ENCODE results near the gene CADM1.

The CADM1 gene

DNA sequence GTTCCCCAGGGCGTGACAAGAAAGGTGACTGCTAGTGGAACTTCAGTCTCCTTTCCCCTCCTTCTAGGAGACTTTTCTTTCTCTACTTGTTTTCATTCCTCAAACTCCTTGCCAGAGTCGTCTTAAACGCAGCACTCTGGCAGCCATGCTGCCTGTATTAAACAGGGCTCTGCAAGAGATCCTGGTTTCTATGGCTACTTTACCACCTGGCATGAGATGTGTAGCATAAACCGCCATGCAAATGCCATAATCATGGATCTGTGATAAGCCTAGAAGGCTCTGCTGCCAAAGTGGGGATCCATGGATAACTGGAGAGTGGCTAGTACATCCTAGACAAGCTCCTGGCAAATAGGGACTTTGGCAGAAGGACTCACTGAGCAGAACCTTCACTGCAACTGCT, 321.1 kb downstream of the CADM1 start:
- no peak for DNase-seq (ENCODE audit: low read depth in 3 of 3)

DNA sequence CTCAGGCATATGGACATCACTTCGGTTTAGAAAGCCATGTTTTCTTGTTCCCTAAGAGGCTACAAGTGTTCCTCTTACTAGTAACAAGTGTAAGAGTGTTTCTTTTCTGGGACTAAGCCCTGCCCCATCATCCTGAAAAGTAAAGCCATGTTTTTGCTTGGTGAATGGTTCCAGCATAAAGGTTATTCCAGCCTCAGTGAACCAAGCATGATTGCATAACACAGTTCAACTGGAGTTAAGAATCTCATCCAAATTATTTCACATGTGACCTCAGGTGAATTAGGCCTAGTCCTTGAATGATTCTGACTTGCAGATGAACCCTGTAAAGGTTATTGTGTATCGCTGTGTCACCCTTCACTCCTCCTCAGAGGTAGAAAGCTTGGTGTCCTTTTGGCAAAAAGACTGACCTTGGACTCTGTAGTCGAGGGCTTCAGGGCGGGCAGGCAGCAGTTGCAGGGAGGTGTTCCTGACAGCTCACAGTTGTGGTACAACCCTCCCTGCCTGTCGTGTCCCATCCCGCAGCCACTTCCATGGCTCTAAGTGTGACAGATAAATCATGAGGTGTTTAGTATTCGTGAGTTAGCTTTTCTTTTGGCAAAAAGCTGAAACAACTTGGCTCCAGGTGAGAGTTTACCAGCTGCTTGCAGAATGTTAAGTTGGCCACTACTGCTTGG, 321.8 kb downstream of the CADM1 start:
- DNase-seq (ENCODE audit: low read depth in 3 of 3), result no peak

DNA sequence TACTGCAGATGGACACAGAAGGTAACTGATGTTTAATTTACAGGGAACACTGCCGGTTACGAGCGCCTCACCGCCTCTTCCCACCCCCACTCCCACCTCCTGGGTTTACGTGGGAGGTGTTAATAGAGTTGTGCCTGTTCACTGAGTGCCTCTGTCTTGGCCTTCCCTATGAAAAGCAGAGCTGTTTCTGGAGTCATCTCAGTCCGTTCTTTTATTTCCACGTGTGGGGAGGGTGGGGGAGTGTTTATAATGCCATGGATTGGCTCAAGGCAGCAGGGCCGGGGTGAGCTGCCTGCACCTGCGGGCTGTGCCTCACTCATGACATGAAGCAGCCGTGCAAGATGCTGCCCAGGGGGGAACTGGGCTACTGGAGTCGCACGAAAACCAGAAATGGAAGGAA, 322.7 kb downstream of the CADM1 start:
- DNase-seq (ENCODE audit: low read depth in 3 of 3), result no peak

DNA sequence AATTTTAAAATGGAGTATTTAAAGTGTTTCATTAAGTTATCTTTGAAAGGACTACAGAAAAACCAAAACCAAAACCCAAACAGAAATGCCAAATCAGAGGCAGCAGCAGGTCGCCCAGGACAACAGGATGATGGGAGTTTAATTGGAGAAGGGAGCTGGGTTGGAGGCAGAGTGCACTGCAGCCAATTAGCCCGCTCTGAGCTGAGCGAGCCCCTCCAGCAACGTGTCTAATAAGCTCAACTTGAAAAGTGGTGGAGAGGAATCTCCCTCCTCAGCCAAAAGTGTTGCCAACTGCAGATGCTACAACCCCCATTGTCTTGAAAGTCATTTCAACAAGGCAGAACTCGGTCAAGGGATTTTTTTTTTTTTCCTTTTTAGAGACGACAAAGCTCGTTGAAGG, 323.9 kb downstream of the CADM1 start:
- DNase-seq (ENCODE audit: low read depth in 3 of 3), result no peak

DNA sequence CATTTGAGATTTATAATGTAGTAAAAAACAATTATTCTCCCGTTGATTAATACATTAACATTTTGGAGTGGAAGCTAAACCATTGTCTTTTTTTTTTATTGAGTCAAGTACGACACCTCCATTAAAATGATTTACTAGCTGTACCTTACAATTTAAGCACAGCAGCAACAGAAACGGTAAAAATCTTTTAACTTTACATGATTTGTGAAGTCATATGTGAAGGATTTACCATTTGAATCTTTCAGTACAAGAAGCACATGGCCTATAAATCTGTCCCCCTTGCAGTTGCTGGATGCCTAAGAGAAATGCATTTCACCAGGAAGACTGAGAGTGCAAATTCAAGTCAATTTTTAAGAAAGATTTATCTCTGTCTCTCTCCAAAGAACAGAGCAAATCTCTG, 324.6 kb downstream of the CADM1 start:
- no peak for DNase-seq (ENCODE audit: low read depth in 3 of 3)

DNA sequence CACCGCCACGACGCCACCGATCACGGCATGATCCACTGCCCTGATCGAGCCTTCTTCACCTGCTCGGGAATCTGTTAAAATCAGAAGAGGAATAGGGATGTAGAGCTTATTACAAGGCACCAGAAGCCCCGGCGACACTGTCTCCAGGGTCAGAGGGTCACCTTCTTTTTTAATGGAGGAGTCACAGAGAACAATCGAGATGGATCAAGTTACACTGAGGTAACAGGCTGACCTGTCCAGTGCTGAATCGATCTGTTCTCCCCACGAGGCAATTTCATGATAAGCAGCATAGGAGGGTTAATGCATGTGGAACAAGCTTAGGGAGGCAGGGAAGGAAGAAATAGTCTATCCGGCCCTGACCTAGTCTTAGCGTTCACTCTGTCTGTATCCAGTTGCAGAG, 325.5 kb downstream of the CADM1 start:
- no peak for DNase-seq (ENCODE audit: low read depth in 3 of 3)

DNA sequence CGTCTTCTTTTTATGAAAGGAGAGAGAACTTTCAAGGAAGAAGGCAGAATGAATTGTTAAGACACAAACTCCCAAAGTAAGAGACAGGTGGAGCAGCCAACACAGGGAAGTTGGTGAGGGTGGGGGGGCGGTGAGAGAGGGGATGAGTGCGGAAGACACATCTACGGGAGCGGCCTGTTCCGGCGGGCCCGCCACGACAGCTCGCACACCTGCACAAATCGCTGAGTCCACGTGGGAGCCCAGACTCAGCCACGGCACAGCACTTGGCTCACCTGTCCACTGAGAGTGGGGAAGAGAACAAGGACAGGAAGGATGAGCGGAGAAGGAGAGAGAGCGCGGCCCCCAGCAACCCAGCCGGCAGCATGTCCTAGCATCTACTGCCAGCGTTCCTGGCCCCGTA, 331.1 kb downstream of the CADM1 start:
- DNase-seq (ENCODE audit: low read depth in 3 of 3), result no peak

DNA sequence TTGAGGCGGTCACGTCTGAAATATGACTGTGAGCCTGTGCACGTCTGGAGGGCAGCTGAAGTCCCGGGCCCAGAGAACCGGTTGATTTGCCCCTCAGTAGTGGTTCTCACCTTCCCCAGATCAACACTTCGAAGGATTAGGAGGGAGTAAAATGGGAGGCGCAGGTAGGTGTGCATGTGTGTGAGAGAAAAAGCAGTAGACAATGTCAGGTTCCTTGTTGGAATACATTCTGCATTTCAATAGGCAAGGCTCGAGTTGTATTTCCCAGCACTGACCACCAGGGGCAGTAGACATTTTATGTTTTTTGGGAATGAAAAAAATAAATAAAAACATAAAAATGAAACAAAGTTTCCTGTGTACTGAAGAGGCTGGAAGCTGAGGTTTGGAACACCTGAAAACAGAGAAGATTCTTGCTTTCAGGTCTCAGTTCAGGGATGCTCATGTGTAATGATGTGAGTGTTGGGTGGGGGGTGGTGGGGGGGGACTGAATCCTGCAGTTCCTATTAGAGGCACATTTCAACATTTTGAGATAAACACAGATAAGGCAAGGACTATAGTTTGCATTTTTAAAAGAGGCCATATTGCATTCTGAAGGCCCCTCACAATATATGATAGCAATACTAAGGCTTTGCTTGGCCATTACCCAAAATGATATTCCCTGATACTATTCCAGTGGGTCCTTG, 333.9 kb downstream of the CADM1 start:
- DNase-seq (ENCODE audit: low read depth in 3 of 3), result no peak

DNA sequence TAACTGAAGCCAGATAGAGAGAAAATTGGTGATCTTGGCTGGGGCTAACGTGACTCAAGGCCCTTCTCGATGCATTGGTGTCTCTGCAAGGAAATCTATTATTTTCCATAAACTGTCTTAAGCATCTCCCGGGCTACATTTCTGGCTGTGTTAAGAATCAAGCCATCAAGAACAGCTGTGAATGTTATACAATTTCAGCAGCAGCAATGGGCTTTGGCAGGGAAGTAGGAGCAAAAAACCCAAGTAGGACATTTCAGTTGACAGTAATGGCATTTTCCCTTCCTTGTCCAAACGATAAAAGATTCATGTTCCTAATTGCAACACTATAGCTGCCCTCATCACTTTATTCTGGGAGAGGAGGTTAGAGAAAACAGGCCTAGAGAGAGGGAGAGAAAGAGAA, 335.0 kb downstream of the CADM1 start:
- DNase-seq (ENCODE audit: low read depth in 3 of 3), result no peak

DNA sequence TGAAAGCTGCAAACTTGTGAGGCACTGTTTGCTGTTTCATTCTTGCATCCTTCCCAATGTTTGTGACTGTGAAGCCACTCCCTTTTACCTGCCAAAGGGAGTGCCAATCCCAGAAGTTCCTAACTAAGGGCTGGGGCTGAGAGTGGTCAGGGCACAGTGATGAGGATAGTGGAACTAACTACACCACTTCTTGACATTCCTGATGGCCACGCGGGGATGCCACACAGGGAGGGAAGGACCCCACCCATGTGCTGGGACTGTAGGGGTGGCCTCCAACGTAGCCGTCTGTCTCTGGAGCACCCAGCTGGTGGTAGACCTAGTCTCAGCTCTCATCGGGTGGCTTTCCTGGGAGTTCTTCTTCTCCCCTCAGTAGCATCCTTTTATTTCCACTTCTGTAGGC, 335.5 kb downstream of the CADM1 start:
- DNase-seq (ENCODE audit: low read depth in 3 of 3), result no peak

DNA sequence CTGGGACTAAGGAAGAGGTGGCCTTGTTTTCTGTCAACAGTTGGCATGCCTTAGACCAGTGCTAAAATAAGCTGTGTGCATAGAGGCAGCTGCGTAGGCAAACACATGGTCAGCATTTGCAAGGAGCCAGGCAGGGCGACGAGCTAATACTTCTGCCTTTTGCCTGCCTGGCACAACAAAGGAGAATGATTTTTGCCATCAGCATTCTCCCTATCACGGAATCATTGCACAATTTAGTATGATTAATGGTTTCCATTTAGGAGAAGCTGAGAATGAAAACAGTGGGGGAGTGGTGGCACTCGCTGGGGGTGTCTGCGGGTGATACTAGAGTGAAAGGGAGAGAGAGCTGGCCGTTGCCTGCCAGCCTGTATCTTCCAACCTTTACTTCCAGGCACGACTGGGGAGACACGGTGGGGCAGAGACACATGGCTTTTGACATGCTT, 336.0 kb downstream of the CADM1 start:
- DNase-seq (ENCODE audit: low read depth in 3 of 3), result no peak

DNA sequence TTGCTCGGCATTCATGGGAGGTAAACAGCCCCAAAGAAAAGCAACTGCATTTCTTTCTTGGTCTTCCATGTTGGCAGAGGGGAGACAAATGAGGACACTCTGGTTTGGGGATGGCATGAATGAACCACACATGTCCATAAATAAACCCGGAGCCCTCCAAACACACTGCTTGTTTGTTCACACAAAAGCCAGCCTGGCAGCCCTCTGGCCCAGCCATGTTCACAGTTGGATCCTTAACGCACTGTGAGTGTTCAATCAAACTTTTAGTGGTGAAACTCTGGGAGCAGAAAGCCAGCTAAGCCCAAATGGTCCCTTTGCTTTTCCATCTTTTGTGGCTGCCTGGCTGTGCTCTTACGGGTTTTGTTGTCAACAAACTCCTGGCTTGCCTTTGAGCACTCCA, 336.8 kb downstream of the CADM1 start:
- no peak for DNase-seq (ENCODE audit: low read depth in 3 of 3)

DNA sequence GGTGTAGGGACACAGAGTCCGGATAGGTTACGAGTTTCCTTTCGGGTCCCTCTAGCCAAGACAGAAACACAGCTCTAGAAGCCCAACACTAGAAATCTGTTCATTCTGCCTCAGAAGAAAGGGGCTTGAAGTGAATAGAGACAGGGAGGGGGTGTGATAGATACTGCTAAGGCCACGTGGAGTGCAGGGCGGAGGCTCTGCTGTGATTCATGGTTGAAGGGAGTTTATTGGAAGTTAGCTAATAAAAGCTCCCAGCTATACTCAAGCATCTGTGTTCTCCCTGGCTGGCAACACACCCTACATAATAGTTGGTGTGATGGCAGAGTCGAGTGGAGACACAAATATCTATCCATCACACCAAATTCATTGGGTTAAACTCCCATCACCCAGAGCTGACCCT, 337.4 kb downstream of the CADM1 start:
- DNase-seq (ENCODE audit: low read depth in 3 of 3), result no peak

DNA sequence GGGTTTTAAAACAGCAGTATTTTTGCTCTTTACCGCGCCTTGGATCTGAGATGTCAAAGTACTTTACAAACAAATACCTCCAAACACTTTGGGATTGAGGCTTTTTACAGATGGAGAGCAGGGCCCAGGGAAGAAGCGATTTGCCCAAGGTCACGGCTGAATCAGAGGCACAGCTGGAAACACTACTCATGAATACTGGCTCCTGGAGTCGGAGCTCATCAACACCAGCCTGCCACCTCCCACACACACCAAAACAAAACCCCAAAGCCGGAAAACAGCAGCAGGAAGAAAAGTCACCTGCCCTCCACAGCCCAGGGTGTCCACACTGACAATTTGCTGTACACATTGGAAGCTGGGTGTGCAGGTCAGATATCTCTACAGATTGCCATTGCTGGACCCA, 339.4 kb downstream of the CADM1 start:
- no peak for DNase-seq (ENCODE audit: low read depth in 3 of 3)

DNA sequence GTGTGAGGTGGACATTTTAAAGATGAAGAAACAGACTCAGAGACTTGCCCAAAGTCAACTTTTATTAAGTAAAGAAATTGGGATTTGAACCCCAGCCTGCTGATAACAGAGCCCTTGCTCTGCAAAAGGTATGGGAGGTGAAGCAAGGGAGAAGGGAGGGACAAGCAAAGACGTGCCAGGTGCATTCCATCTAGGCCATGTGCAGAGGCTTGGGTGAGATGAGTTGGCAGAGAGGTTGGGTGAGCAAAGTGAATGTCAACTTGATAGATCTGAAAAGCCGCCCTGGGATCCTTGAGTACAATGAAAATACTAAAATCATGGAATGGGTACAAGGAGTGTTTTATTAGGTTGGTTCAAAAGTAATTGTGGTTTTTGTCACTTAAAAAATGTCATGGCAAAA, 341.3 kb downstream of the CADM1 start:
- DNase-seq (ENCODE audit: low read depth in 3 of 3), result no peak

DNA sequence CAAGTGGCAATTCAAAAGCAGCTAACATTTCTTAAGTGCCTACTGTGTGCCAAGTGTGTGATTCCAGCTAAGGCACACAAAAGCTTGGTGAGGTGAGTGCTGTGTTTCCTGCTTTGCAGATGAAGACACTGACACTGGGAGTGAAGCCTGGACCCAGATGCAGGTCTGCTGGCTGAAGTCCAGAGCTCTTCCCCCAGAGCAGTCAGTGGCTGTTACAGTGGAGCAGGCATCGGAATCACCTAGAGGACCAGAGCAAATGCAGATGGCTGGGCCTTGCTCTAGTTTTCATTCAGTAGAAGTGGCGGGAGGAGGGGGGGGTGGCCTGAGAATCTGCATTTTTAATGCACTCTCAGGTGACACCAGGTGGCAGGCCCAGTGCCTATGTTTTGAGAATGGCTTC, 342.3 kb downstream of the CADM1 start:
- DNase-seq (ENCODE audit: low read depth in 3 of 3), result no peak

DNA sequence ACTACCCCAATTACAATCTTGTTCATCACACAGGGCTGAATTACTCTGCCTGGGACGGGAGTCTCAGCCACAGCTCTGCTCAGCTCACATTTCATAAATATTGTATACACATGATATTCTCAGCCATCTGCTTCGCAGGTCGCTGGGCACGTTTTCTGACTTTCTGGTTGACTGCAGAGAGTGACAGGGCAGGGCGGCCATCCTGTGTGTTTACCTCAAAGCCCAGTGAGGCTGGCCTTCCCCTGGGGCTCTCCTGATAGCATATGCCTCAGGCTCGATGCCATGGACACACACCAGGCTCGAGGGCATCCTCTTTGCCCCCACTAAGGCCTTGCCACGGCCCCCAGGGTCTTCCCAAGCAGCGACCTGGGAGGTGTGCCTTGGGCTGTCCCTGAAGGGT, 345.0 kb downstream of the CADM1 start:
- DNase-seq (ENCODE audit: low read depth in 3 of 3), result no peak

DNA sequence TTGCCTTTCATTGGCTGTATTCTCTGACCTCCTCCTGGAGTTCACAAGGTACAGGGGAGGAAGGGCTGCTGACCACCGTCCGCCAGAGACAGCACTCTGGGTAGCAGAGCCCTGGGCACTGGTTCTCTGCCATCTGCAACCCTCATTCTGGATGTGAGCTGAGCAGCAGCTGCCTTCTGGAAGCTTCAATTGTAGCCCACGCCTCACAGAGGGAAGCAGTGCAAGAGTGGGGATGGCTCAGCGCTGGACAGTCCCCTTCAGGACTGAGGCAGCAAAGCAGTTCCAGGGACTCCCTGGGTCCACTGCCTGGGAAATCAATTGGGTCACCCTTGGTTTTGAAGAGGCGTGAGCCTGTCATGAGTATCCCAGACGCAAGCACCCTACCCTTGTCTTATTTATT, 346.2 kb downstream of the CADM1 start:
- DNase-seq (ENCODE audit: low read depth in 3 of 3), result no peak

DNA sequence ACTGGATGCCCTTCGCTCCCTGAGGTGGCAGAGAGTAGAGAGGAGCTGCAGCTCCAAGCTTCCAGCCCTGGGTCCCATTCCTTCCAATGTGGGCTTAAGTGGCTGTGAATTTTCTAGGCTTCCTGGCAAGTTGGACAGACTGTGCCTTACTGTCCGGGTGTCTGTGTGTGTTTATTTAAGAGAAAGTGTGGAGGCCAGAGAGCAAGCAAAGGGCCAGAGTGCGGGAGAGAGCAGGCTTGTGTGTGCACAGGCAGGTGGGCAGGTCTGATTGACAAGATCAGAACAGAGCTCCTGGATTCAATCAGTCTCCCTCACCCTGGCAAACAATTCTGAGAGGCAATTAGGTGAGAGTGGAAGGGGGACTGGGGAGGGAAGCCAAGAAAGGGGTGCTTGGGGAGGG, 347.0 kb downstream of the CADM1 start:
- no peak for DNase-seq (ENCODE audit: low read depth in 3 of 3)

DNA sequence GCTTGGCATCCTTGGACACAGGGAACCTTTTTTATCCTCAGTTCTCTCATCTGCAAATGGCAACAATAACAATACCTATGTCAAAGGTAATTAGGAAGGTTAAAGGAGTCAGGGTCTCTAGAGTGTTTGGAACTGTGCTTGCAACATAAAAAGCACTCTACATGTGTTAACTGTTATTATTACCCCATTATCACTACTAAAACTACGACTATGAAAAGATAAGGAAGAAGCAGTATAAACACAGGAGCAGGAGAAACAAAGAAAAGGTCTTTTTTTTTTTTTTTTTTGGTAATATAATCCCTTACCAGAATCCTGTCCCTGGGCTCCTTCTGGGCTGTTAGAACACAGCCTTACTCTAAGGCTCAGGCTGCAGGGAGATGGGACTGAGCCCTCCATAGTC, 348.2 kb downstream of the CADM1 start:
- DNase-seq (ENCODE audit: low read depth in 3 of 3), result no peak

DNA sequence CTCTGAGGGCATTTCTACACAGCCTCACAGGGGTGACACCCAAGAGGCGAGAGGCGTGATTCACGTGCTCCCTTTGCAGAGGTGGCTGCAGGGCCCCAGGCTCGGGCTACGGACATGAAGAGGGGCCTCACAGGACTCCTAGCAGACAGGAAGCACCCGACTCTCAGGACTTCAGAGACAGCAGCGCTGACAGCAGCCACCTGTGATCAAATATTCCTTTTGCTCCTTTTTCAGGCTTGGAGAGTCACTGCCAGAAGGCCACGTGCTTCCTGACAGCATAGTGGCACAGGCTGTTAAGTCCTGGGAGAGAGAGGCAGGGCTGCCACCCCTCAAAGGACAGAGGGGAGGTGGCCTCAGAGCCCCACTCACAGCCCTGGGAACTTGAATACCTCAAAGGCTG, 348.9 kb downstream of the CADM1 start:
- no peak for DNase-seq (ENCODE audit: low read depth in 3 of 3)

DNA sequence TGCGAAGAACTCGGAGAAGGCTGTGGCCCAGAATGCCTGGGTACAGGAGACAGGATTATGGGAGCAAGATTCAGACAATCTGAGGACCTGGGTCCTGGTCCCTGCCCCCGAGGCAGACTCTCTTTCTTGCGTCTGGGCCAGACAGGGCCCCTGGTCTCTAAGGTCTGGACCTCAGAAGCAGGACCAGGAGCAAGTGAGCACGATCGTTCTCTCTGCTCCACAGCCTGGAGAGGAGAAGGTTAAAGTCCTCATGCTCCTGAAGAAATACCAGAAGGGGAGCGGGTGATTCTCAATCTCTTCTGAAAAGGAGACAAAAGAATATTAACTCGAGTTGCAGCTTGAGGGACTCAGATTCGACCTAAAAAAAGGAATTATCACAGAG, 349.9 kb downstream of the CADM1 start:
- DNase-seq (ENCODE audit: low read depth in 3 of 3), result no peak

DNA sequence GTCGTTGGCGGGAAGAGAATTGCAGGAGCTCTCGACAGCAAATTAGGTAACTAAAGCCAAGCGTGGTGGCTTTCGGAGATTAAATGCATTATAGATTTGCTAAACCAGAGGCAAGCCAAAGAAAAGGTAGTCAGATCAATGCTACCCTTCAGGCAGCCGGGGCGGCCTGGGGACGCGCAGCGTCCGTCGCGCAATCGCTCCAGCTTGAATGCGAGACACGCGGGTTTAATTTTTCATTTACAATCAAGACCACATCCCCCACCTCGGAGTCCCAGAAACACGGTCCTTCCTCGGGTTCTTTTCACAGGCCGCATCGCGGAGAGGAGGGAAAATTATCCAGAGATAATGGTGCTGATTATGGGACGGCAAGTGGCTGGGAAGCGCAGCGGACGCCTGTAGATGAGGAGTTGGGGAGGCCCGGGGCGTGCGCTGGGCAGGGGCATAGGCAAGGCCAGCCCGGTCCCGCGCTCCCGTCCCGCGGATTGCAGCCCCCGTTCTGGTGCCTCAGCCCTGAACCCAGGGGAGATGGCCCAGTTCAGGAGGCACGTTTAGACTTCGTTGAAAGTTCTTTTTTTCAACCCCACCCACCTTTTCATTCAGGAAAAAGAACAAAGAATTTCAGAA, 350.4 kb downstream of the CADM1 start:
- no peak for DNase-seq (ENCODE audit: low read depth in 3 of 3)

DNA sequence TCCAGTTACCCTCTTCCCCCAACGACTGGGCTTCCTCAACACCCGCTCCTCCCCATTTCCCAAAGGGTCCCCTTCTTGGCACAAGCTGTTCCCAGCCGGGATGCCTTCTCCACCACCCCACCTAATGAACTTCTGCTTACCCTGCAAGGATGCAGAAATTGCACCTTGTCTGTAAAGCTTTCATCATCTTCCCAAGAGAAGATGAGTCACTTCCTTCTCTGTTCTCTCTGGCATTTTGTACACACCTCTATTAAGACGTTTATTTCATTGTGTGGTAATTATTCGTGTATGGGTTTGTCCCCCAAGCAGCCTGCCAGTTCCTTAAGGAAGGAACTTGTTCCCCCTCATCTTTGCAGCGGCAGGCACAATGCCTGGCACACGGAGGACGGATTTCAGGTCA, 351.1 kb downstream of the CADM1 start:
- DNase-seq (ENCODE audit: low read depth in 3 of 3), result no peak

All from stimulated activated CD4-positive, alpha-beta T cell treated with anti-CD3 and anti-CD28 coated beads, TNF-alpha, amount 100 ng/mL, for 48 hours (primary cell).